HG03066 (cell line): Measurements from ENCODE around the gene HPCAL1.
"Not testable (repeated sequence)": the region's sequence is repeated elsewhere in the genome, so short reads cannot be mapped to it uniquely, and the experiment has no call there.

Experiments used
- ATAC-seq: cut with Tn5 transposase; IDR thresholded peaks from one replicate; pipeline ENCODE4 v1.9.1; 2021; ENCODE audit warnings: low read depth; ENCODE audit not compliant: unreplicated experiment

HPCAL1 gene

DNA sequence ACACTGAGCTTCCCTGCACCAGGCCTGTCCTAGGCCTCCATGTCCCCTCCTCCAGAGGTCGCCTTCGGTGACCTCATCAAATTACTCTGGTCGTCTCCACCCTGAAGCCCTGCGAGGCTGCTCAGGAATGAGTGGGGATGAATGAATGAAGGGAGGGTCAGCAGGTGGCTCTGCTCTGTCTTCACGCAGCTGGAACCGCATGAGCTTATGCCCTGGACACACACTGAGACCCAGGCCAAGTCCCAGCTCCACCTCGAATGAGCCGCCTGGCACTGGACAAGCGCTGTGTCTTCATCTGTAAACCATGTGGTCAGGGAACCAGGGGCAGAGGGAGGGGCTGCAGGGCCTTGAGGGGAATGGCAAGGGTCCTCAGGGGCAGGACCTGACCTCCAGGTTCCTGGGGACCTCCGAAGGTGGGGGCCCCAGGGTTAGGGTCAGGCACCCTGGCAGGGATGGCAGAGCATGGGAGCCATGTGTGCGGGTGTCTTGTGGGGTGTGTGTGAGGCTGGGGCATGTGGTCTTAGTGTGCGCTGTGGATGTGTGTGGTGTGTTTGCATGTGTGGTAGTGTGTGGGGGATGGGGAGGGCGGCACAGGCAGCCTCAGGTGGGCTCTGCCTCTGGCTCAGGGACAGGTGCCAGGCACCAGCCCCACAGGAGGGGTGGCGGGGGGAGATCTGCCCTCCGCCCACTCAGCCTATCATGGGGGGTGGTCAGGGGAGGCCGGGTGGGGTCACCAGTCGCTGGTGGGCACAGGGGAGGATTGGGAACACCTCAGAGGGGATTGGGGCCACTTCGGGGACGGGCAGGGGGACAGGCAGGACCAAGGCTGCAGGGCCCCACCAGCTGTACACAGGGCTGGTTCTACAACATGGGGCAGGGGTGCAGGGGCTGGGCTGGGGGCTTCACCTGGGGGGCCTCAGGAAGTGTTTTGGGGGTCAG is 131.5 kb downstream of the HPCAL1 start:
- no peak for ATAC-seq

- ATAC-seq, result peak; percentile 78
Observed at GRCh38 chr2:10434886-10435819, 132.4 kb downstream of the HPCAL1 start.

GRCh38 chr2:10435820-10436204 is 133.1 kb downstream of the HPCAL1 start:
- no peak for ATAC-seq

GRCh38 chr2:10436583-10437110 is 133.9 kb downstream of the HPCAL1 start:
- ATAC-seq, result no peak

DNA sequence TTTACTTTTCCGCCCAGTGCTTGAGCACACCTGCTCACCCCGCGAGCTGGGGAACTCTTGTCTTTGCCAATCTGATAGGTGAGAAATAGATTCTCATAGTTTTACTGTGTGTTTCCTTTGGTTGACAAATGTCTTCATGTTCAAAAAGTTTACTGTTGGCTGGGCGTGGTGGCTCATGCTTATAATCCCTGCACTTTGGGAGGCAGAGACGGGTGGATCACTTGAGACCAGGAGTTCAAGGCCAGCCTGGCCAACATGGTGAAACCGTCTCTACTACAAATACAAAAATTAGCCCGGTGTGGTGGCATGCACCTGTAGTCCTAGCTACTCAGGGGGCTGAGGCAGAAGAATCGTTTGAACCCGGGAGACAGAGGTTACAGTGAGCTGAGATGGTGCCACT is 135.1 kb downstream of the HPCAL1 start:
- ATAC-seq, result no peak

GRCh38 chr2:10438688-10439087 is 136.0 kb downstream of the HPCAL1 start:
- ATAC-seq, result no peak

DNA sequence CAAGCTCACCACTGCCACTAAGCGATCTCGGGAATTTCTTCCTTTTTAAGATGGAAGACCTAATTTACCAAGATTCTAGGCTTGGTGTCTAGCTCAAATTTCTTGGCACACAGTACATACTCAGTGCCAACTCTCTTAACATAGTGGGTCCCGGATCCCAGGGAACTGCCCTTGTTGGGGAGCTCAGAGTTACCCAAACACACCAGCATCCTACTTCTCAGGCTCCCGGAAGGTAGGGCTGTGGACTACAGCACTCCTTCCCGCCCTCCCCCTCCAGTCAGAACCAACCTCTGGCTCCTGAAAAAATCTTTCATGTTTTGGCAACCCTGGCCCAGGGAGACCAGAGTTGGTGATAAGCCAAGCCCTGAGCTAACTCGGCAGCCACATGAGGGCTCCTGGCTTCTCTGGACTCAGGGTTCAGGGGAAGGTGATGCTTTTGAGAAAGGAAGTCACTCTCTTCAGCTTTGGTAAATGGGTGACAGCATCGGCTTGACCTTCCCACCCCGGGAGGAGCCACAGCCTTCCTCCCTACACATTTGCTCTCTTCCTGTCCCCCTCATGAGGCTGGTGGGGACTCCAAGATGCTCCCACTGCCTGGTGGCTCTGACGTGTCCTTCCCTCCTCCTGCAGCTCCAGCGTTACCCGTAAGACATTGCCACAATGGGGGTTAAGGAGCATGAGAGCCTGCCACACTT is 136.6 kb downstream of the HPCAL1 start:
- no peak for ATAC-seq

DNA sequence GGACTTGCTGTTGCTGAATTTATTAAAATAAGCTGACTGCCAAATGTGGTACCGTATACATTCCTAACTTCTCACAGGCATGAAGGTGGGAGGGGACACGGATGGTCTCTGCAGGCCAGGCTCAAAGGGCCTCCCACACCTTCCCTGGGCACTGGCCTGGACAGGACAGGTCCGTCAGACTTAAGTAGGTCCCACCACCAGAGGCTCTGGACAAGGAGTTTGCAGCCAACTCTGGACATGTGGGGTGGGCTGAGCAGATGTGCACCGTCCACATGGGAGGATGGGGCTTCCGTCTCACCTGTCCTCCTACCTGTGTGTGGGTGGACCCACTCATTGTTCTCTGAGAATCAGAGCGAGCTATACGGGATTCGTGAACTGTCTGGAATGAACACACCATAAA is 137.3 kb downstream of the HPCAL1 start:
- ATAC-seq, result no peak

- no peak for ATAC-seq
Observed at GRCh38 chr2:10440736-10441135, 138.0 kb downstream of the HPCAL1 start.

GRCh38 chr2:10441948-10442347 is 139.2 kb downstream of the HPCAL1 start:
- no peak for ATAC-seq

GRCh38 chr2:10442469-10443126 is 139.9 kb downstream of the HPCAL1 start:
- not testable (repeated sequence) for ATAC-seq

GRCh38 chr2:10444463-10444862 is 141.8 kb downstream of the HPCAL1 start:
- ATAC-seq, result no peak

DNA sequence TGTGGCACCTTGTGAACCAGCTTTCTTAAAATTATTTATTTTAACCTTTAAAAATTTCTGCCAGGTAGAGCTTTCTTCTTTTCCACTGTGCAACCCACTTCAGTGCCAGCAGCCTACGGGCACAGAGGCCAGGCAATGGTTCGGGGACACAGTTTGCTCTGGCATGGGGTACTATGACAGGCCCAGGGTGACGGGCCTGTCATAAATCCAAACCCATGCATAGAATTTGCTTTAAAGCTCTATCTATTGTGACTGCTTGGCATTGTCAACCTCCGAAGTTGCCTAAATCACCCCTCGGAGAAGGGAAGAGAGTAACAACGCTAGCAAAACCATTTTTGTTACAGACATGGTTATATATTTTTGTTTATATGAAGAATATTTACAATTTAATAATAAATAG is 143.9 kb downstream of the HPCAL1 start:
- ATAC-seq, result no peak

DNA sequence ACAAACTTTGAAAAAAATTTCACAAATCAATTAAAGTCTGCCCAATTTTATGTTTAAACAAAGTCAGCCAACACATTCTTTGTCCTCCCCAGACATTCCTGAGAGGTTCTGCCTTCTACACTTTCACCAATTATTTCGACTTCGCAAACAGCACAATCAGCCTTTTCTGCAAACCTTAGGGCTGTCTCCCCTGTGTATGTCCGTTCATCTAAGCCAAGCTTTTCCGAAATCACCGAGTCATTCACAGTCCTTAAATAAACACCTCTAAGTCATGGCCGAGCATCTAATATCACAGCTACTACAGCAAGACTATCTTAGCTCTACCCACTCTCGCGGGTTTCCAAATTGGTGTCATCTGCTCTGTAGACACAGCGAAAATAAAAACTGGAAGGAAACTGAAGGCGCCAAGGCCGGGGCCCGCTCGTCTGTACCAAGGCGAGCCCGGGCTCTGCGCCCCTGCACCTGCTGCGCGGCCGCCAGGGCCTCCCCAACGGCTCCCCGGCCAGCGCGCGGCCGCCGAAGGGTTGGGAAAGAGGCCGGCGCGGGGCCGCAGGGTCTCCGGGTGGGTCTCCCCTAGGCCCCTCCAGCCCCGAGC is 144.7 kb downstream of the HPCAL1 start:
- peak; percentile 25 for ATAC-seq

DNA sequence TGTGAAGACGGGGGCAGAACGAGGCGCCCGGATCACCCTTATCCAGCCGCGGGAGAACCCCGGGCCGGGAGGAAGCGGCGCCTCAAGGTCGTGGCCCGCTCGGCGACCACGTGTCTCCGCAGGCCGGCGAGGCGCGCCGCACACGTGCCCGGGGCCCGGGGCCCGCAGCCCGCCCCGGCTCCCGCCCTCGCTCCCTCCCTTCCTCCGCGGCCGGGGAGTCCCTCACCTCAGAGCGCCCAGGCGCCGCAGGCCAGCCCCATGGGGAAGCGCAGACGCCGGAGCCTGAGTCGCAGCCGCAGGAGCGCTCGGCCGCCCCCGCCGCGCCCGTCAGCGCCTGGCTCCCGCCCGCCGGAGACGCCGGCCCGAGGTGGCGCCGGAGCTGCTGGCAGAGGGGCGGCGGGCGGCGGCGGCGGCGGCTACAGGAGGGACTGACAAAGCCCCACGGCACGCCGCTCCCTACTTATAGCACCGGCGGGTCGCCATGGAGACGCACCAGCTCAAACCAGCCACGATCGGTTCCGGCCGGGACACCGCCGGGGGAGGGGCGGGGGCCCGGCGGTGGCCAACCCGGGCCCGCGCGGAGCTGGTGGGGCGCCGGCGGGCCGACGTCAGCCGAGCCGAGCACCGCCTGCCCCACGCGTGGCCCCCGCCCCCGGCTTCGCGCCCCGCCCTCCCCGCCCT is 145.3 kb downstream of the HPCAL1 start, which contains the start of gene ODC1:
ODC1 (minus strand) TSS at position 433 of the 681 bp plus-strand sequence. CDS start 3,295 bp downstream, outside the sequence.
- ATAC-seq, result peak; percentile 57

DNA sequence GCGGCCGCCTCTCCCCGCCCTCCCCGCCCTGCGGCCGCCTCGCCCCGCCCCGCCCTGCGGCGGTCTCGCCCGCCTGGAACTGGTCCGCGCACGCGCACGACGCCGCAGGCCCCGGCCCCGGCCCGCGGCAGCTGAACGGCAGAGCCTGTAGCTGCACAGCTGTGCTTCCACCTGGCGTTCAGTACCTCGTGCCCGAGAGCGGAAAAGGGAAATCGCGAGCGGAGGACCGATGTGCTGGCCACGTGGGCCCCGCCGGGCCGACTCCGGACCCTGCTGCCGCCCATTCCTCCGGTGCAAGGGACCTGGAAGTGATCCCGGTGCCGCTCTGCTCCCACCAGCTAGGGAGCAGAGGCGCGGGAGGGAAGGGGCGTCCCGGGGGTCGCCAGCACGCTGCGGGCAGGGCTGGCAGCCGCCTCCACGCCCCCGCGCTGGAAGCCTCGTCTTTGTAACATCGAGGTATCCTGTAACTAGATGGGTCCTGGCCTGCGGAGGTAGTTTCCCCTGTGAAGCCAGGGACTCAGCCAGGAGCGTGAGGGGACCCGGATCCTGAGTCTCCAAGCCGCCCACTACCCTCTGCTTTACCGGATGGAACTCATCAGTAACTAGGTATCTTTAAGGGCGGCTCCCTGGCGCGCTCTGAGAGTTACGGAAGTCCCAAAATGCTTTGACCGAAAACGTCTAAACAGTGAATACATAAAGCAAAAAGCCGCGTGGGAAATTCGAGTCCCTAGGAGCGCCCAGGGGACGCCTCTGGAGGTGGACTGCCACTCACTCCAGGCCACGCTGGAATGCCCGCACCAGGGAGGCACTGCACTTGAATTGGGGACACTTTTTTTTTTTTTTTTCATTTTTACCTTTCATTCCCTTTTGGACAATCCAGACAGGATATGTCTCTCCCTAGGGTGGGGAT is 146.1 kb downstream of the HPCAL1 start:
- ATAC-seq, result peak; percentile 49

DNA sequence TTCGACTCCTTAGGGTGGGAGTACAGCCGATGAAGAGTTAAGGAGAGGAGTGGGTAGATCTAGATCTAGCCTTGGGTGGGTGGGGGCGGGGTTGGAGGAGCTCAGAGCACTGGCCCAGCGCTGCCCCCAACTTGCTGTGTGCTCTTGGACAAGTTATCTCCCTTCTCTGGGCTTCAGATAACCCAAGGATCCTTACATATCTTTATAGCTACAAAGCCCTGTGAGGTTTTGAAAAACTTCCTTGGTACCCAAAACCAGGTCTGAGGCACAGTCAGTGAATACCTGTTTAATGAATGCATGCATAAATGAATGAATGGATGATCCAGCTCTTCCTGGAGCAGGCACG is 146.8 kb downstream of the HPCAL1 start:
- no peak for ATAC-seq
